ENCODE measurements around the gene KIRREL3.

Gene KIRREL3

DNA sequence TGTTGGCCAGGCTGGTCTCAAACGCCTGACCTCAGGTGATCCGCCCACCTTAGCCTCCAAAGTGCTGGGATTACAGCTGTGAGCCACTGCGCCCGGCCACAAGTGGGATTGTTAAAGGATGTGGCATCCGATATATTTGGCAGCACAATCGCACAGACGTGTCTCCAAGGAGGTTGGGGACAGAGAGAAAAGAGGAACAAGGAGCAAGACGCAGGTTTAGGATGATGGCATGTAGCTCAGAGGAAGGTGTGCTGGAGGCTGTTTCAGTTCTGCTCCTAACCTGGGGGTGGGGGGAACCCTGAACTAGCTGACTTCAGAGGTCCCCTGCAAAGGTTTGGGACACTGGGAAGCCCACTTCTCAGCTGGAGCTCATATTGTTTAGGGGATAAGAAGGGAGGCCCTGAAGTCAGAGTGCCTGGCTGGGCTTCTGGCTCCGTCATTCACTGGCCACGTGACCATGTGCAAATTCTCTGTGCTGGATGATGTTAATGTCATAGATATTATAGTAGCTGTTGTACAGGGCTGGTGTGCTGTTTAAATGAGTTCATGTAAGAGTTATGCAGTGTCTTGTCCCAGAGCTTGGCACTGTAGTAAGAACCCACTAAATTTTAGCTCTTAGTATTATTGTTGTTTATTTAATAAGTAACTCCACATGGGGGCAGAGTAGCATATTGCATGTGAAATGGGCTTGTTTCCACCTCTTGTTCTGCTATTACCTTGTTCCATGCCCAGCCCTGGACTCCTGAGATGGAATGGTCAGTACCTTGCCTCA is 515.4 kb downstream of the KIRREL3 start:
- Histone ChIP-seq H3K36me3 (no peaks in the 10 kb centered on the region), H3K27ac (no peak overlapping the region), H3K4me3 (ENCODE audit: low read depth in 1 of 2, low read length in 1 of 2) (no peak overlapping the region), H3K9me3 (no peaks in the 10 kb centered on the region), H3K27me3 (no peaks in the 10 kb centered on the region), H3K4me1 (ENCODE audit: control insufficient read depth in 1 of 2, insufficient read depth in 1 of 2, low read depth in 1 of 2, low read length in 1 of 2) (peaks cover 11 to 20% of the 10 kb centered on the region in 2 experiments)
- TF ChIP-seq, protein P1, sequence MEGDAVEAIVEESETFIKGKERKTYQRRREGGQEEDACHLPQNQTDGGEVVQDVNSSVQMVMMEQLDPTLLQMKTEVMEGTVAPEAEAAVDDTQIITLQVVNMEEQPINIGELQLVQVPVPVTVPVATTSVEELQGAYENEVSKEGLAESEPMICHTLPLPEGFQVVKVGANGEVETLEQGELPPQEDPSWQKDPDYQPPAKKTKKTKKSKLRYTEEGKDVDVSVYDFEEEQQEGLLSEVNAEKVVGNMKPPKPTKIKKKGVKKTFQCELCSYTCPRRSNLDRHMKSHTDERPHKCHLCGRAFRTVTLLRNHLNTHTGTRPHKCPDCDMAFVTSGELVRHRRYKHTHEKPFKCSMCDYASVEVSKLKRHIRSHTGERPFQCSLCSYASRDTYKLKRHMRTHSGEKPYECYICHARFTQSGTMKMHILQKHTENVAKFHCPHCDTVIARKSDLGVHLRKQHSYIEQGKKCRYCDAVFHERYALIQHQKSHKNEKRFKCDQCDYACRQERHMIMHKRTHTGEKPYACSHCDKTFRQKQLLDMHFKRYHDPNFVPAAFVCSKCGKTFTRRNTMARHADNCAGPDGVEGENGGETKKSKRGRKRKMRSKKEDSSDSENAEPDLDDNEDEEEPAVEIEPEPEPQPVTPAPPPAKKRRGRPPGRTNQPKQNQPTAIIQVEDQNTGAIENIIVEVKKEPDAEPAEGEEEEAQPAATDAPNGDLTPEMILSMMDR (IDR thresholded peaks at IDR 0.05), result no peak

DNA sequence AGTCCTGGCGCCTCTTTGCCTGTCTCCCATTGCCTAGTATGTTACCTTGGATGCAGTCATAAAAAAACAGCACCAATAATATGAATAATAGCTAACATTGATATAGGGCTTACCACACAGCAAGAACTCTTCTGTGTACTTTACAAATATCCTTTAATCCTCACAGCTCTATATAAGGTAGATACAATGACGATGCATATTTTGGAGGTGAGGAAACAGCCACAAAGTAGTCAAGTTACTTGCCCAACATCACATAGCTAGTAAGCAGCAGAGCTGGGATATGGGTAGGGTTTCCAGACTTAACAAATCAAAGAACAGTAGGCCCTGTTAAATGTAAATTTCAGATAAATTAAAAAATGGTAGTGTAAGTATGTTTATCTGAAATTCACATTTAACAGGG is 516.3 kb downstream of the KIRREL3 start:
- H3K4me1 ChIP-seq (ENCODE audit: control insufficient read depth in 1 of 2, insufficient read depth in 1 of 2, low read depth in 1 of 2, low read length in 1 of 2), result peaks cover 11 to 21% of the 10 kb centered on the region in 2 experiments
- no peak overlapping the region for H3K4me3 ChIP-seq (ENCODE audit: low read depth in 1 of 2, low read length in 1 of 2)
- TF ChIP-seq, protein P1 (IDR thresholded peaks at IDR 0.05), result no peak

DNA sequence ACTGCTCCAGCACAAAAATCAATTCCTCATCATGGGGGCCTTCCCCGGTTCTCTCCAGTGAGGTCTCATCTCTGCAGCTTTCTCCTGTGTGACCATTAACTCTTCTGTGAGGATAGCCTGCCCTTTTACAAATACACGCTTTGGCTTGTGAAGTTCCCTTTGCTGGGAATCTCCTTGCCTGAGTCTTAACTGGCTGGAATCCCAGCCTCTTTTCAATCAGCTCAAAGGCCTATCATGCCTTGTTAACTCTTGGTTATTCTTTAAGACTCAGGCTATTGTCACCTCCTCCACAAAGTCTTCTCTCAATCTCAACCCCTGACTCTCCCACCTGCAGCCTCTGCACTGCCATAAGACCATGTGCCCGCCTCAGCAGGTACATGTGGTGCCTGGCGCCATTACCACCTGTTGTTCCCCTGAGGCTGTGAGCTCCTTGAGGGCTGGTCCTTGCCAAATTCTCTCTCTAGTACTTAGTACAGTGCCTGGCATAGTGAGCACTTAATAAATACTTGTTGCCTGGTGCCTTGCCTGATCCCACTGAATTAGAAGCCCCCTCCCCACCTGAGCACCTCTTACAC is 516.9 kb downstream of the KIRREL3 start:
- Histone ChIP-seq H3K9me3 (no peaks in the 10 kb centered on the region), H3K27ac (no peak overlapping the region), H3K36me3 (no peaks in the 10 kb centered on the region), H3K4me3 (ENCODE audit: low read depth in 1 of 2, low read length in 1 of 2) (no peak overlapping the region), H3K4me1 (ENCODE audit: control insufficient read depth in 1 of 2, insufficient read depth in 1 of 2, low read depth in 1 of 2, low read length in 1 of 2) (peaks cover 11 to 21% of the 10 kb centered on the region in 2 experiments), H3K27me3 (no peaks in the 10 kb centered on the region)
- TF ChIP-seq, protein P1 (IDR thresholded peaks at IDR 0.05), result no peak

More for the DNA sequence above, 516.3 kb downstream of the KIRREL3 start:
- Histone ChIP-seq H3K27ac (no peak overlapping the region), H3K9me3 (no peaks in the 10 kb centered on the region), H3K27me3 (no peaks in the 10 kb centered on the region), H3K36me3 (no peaks in the 10 kb centered on the region)

DNA sequence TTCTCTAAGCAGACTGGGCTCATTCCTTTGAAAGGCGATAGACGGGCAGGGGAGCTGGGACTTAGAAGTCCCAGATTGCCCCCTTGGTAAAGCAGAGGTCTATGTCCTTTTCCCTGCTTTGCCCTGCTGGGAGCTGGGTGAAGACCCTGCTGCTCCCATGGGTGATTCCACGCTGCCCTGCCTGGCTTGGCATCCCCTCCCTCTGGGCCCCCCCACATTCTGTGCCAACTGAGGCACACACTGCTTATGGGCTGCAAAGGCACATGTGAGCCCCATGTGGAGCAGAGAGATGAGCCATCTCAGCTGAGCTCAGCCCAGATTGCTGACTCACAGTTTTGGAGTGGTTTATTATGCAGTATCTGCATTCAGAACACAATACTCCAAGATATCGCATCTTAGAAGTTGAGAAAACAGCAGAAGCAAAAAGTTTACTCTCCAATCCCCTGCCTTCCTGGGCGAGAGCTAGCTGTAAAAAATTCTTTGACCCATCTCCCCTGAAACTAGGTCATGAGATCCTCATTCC is 517.9 kb downstream of the KIRREL3 start:
- Histone ChIP-seq H3K4me1 (ENCODE audit: control insufficient read depth in 1 of 2, insufficient read depth in 1 of 2, low read depth in 1 of 2, low read length in 1 of 2) (peaks cover 16 to 28% of the 10 kb centered on the region in 2 experiments), H3K9me3 (no peaks in the 10 kb centered on the region), H3K27ac (no peak overlapping the region), H3K36me3 (no peaks in the 10 kb centered on the region), H3K27me3 (no peaks in the 10 kb centered on the region), H3K4me3 (ENCODE audit: low read depth in 1 of 2, low read length in 1 of 2) (no peak overlapping the region)
- TF ChIP-seq, protein P1 (IDR thresholded peaks at IDR 0.05), result no peak

DNA sequence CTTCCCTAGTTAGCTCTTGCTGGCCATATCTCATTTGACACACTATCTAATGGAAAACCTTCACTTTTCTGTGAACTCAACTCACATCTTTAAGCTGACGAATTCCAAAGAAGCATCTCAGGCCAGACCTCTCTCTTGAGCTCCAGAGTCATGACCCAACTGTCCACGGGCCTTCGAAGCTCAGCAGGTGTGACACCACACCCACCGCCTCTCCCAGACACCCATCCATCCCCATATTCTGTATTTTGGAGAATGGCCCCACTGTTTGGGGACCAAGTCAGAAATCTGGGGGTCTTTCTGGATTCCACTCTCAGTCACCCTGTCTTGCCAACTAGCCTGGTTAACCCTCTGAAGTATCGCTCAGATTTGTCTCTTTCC is 519.3 kb downstream of the KIRREL3 start:
- Histone ChIP-seq H3K9me3 (no peaks in the 10 kb centered on the region), H3K27ac (no peak overlapping the region), H3K4me1 (ENCODE audit: control insufficient read depth in 1 of 2, insufficient read depth in 1 of 2, low read depth in 1 of 2, low read length in 1 of 2) (peaks cover 18 to 30% of the 10 kb centered on the region in 2 experiments), H3K36me3 (no peaks in the 10 kb centered on the region), H3K27me3 (no peaks in the 10 kb centered on the region), H3K4me3 (ENCODE audit: low read depth in 1 of 2, low read length in 1 of 2) (no peak overlapping the region)
- TF ChIP-seq, protein P1 (IDR thresholded peaks at IDR 0.05), result no peak

All from neutrophil (primary cell).